Endothelial cell of umbilical vein (primary cell): Measurements from ENCODE around the gene TEX35. TPM values are rescaled to one million over a fixed set of nuclear protein-coding genes. Genes with fewer than 3 reads are reported as not detected.

ENCODE experiments used
- BruUV-seq: library from RNA; stranded (reverse); fragments of 400-500 nt; replicated peaks from 2 replicates; lab custom pipeline; 2021; lab: Mats Ljungman, UMichigan
- CTCF ChIA-PET: fragments of 300-600, 350-600 bp; sonication (Branson Sonifier 250); formaldehyde crosslinking; loops from one replicate; lab custom pipeline; 2021; ENCODE audit warnings: antibody characterized with exemption, inconsistent platforms; lab: Charles Lee
- POLR2A ChIA-PET: fragments of 300-600, 350-600 bp; sonication (Branson Sonifier 250); formaldehyde crosslinking; loops from one replicate; lab custom pipeline; 2021; ENCODE audit warnings: antibody characterized with exemption, inconsistent platforms; lab: Charles Lee
- DNase-seq: peaks from one replicate; pipeline ENCODE4 v3.0.0-alpha.2; 2011; ENCODE audit warnings: low read depth, low spot score
- FAIRE-seq: peaks from 2 replicates; lab custom pipeline; 2011; peaks lifted over from hg19 to GRCh38; lab: Jason Lieb, UNC
- H2AFZ ChIP-seq: 2 replicates; pipeline ENCODE4 v1.6.0; 2012; ENCODE audit warnings: low read depth, low read length, control low read depth, inconsistent platforms
- H3K27ac ChIP-seq: 2 replicates; pipeline ENCODE4 v1.5.1; 2011; ENCODE audit warnings: low read depth, mild to moderate bottlenecking, control low read depth, low read length, moderate library complexity; ENCODE audit not compliant: insufficient read depth
- H3K27me3 ChIP-seq, 2 experiments: 2 replicates each; pipeline versions ENCODE4 v1.6.0 to v1.6.1; 2011; ENCODE audit warnings: low read length in 2 of 2, mixed read lengths in 1 of 2; ENCODE audit not compliant: control insufficient read depth in 2 of 2, insufficient read depth in 2 of 2
- H3K36me3 ChIP-seq, 2 experiments: 2 replicates in 1 of 2; 3 replicates in 1 of 2; pipeline ENCODE4 v1.5.1; 2011; ENCODE audit warnings: low read length in 2 of 2, mild to moderate bottlenecking in 1 of 2, moderate library complexity in 1 of 2; ENCODE audit not compliant: control insufficient read depth in 2 of 2, insufficient read depth in 2 of 2; ENCODE audit errors: extremely low read depth in 1 of 2
- H3K4me1 ChIP-seq: 3 replicates; pipeline ENCODE4 v1.5.1; 2011; ENCODE audit warnings: mild to moderate bottlenecking, low read length; ENCODE audit not compliant: control insufficient read depth, insufficient read depth; ENCODE audit errors: extremely low read depth
- H3K4me2 ChIP-seq: 2 replicates; pipeline ENCODE4 v1.6.1; 2011; ENCODE audit warnings: low read length, control low read depth, mixed read lengths; ENCODE audit not compliant: insufficient read depth
- H3K4me3 ChIP-seq, 3 experiments: fragments of 200-600 bp in 1 of 3; sonication (generic), shearing (Covaris generic) in 1 of 3; replicated peaks in 1 of 3; 2 replicates each; pipeline ENCODE4 v1.5.1; 2011 to 2016; ENCODE audit warnings: control low read depth in 3 of 3, low read length in 3 of 3, mild to moderate bottlenecking in 2 of 3, inconsistent platforms in 1 of 3, low read depth in 1 of 3, moderate library complexity in 1 of 3; ENCODE audit not compliant: insufficient read depth in 1 of 3
- H3K79me2 ChIP-seq: 2 replicates; pipeline ENCODE4 v1.6.0; 2012; ENCODE audit warnings: low read length, inconsistent platforms; ENCODE audit not compliant: control insufficient read depth, insufficient read depth
- H3K9ac ChIP-seq: replicated peaks from 2 replicates; pipeline ENCODE3; 2011; ENCODE audit warnings: low read length, control low read depth; ENCODE audit not compliant: insufficient read depth; ENCODE audit errors: extremely low read depth
- H3K9me1 ChIP-seq: replicated peaks from 3 replicates; pipeline ENCODE4 v1.6.0; 2011; ENCODE audit warnings: mild to moderate bottlenecking, low read length; ENCODE audit not compliant: control insufficient read depth, insufficient read depth; ENCODE audit errors: extremely low read depth
- H3K9me3 ChIP-seq: replicated peaks from 2 replicates; pipeline ENCODE4 v1.5.1; 2012; ENCODE audit warnings: low read length, inconsistent platforms; ENCODE audit not compliant: control insufficient read depth, insufficient read depth
- H4K20me1 ChIP-seq: replicated peaks from 2 replicates; pipeline ENCODE3; 2011; ENCODE audit warnings: mild to moderate bottlenecking, low read length; ENCODE audit not compliant: control insufficient read depth, insufficient read depth; ENCODE audit errors: extremely low read depth
- EZH2 ChIP-seq: IDR thresholded peaks from 2 replicates; pipeline ENCODE4 v1.6.1; 2012; ENCODE audit warnings: borderline replicate concordance, low read depth, mild to moderate bottlenecking, moderate library complexity, low read length, inconsistent platforms; ENCODE audit not compliant: severe bottlenecking
- FOS ChIP-seq: IDR thresholded peaks from 2 replicates; pipeline ENCODE4 v1.6.1; 2011; ENCODE audit warnings: mild to moderate bottlenecking, low read length, moderate library complexity, borderline replicate concordance; ENCODE audit not compliant: insufficient read depth
- GATA2 ChIP-seq: IDR thresholded peaks from 2 replicates; pipeline ENCODE4 v1.7.0; 2011; ENCODE audit warnings: low read depth, mild to moderate bottlenecking, moderate library complexity, mixed read lengths, low read length; ENCODE audit not compliant: insufficient read length, insufficient read depth
- JUN ChIP-seq: IDR thresholded peaks from 2 replicates; pipeline ENCODE4 v1.6.1; 2011; ENCODE audit warnings: borderline replicate concordance, low read depth; ENCODE audit not compliant: insufficient read length, insufficient read depth
- MYC ChIP-seq: IDR thresholded peaks from one replicate; pipeline ENCODE4 v1.6.1; 2011; ENCODE audit warnings: mild to moderate bottlenecking, low read depth, low read length
- POLR2A ChIP-seq: IDR thresholded peaks from 2 replicates; pipeline ENCODE4 v1.6.1; 2012; ENCODE audit warnings: low read depth, mild to moderate bottlenecking, control low read depth, low read length
- POLR2AphosphoS5 ChIP-seq: IDR thresholded peaks from 2 replicates; pipeline ENCODE4 v1.6.1; 2012; ENCODE audit warnings: low read depth, mild to moderate bottlenecking, control low read depth, low read length, moderate library complexity; ENCODE audit not compliant: insufficient read depth
- dilution Hi-C: fragments of 300-500 bp; cut with MboI; formaldehyde crosslinking; loops from one replicate; pipeline ENCODE4 v1.15.0; 2019; ENCODE audit warnings: low sequenced_read_pairs; ENCODE audit not compliant: extremely low pct_ligation_motif_present
- intact Hi-C: fragments of 100-400 bp; cut with micrococcal nuclease; formaldehyde crosslinking; loops from one replicate; pipeline ENCODE4 v1.10.0; 2022
- polyA plus RNA-seq, 4 experiments: library from polyadenylated mRNA; depleted of rRNA in 3 of 4; stranded (reverse) in 3 of 4; unstranded in 1 of 4; fragments of >200 nt; gene quantifications; 2 replicates each; pipeline versions ENCODE4 v1.2.1 to v1.2.3, GENCODE V29; 2011 to 2012; ENCODE audit warnings: missing spikeins in 1 of 4
- total RNA-seq: library from RNA; stranded (reverse); gene quantifications from 2 replicates; pipeline ENCODE4 v1.2.3, GENCODE V29; 2021
- TF ChIP-seq, protein P1 (sequence below): IDR thresholded peaks from 2 replicates; pipeline ENCODE4 v1.6.1; 2011; ENCODE audit not compliant: insufficient read depth, insufficient read length
- TF ChIP-seq, protein P2 (sequence below), 2 donors: IDR thresholded peaks; 1 replicate in 1 of 2; 2 replicates in 1 of 2; pipeline ENCODE4 v1.5.1; 2011; ENCODE audit warnings: low read length in 2 of 2, mild to moderate bottlenecking in 2 of 2, moderate library complexity in 2 of 2, control low read depth in 1 of 2, inconsistent platforms in 1 of 2, low read depth in 1 of 2; ENCODE audit not compliant: insufficient read depth in 1 of 2; ENCODE audit errors: extremely low read depth in 1 of 2

The TEX35 gene
- total and polyA plus RNA-seq, 2 donors (not counting 3 experiments of a cell fraction or from before 2014, with no cell fraction given): not detected

DNA sequence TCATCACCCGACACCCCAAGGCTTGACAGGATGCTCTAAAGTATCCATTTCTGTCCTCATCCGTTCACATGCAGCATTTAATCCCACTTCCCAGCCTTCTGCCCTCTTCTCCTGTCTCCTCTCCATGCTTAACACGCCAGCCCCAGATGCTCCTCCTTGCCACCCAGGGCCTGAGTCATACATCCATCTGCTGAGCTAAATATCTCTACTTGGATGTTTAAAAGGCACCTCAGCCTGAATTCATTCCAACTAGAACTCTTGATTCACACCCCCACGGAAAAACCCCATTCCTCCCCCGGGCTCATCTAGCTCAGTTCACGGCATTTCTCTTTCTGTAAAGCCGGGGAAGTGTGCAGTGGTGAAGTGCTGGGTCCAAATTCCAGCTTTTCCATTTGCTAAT is 27.7 kb downstream of the TEX35 start:
- H3K27me3 ChIP-seq: no peaks in the 10 kb centered on the region
- no peaks in the 10 kb centered on the region for H3K79me2 ChIP-seq
- H3K4me3 ChIP-seq: no peak overlapping the region
- H3K9ac ChIP-seq: no peak overlapping the region
- DNase-seq (no peak), FAIRE-seq (no peak)
- TF ChIP-seq EZH2 (no peak), MYC (no peak), POLR2A (no peak), GATA2 (no peak), FOS (no peak), JUN (no peak), POLR2AphosphoS5 (no peak)
- TF ChIP-seq, protein P1, sequence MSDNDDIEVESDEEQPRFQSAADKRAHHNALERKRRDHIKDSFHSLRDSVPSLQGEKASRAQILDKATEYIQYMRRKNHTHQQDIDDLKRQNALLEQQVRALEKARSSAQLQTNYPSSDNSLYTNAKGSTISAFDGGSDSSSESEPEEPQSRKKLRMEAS: no peak
- TF ChIP-seq, protein P2, sequence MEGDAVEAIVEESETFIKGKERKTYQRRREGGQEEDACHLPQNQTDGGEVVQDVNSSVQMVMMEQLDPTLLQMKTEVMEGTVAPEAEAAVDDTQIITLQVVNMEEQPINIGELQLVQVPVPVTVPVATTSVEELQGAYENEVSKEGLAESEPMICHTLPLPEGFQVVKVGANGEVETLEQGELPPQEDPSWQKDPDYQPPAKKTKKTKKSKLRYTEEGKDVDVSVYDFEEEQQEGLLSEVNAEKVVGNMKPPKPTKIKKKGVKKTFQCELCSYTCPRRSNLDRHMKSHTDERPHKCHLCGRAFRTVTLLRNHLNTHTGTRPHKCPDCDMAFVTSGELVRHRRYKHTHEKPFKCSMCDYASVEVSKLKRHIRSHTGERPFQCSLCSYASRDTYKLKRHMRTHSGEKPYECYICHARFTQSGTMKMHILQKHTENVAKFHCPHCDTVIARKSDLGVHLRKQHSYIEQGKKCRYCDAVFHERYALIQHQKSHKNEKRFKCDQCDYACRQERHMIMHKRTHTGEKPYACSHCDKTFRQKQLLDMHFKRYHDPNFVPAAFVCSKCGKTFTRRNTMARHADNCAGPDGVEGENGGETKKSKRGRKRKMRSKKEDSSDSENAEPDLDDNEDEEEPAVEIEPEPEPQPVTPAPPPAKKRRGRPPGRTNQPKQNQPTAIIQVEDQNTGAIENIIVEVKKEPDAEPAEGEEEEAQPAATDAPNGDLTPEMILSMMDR (IDR thresholded peaks at IDR 0.05; ENCODE audit: extremely low read depth in 1 of 2, insufficient read depth in 1 of 2, low read depth in 1 of 2, low read length in 2 of 2): no peak
- H2AFZ ChIP-seq: no peak overlapping the region
- H3K27ac ChIP-seq: no peak overlapping the region
- POLR2A ChIA-PET: no interaction called here
- dilution Hi-C loops: no loop called here
- no TSS peak for BruUV-seq
- peaks cover 11% of the 10 kb centered on the region for H3K4me1 ChIP-seq
- H3K9me3 ChIP-seq: no peaks in the 10 kb centered on the region
- no peaks in the 10 kb centered on the region for H3K36me3 ChIP-seq
- H3K9me1 ChIP-seq: no peaks in the 10 kb centered on the region
- CTCF ChIA-PET: interaction anchor here (0.9 to 14.6 kb wide), 6 partner anchors 8 to 463 kb away, joined by 3 to 349 read pairs (median 12); no protein-coding TSS in a partner anchor
- H3K4me2 ChIP-seq: no peak overlapping the region
- no peaks in the 10 kb centered on the region for H4K20me1 ChIP-seq
- intact Hi-C loops: no loop called here
